A549 treated with RU486 at 1 μM for 4 hours (cell line): ENCODE results near the gene CCDC28A. TPM values are rescaled to one million over a fixed set of nuclear protein-coding genes. Genes with fewer than 3 reads are reported as not detected.

Experiments
- total RNA-seq: library from RNA; stranded (reverse); fragments of 200-300 nt; extraction: Qiagen RNA extraction; gene quantifications from 5 replicates; pipeline ENCODE4 v1.2.3, GENCODE V29; 2022; ENCODE audit warnings: low read depth

The CCDC28A gene
- total RNA-seq, result 9.3 to 13.4 TPM (median 12.3 TPM) in 5 replicates

DNA sequence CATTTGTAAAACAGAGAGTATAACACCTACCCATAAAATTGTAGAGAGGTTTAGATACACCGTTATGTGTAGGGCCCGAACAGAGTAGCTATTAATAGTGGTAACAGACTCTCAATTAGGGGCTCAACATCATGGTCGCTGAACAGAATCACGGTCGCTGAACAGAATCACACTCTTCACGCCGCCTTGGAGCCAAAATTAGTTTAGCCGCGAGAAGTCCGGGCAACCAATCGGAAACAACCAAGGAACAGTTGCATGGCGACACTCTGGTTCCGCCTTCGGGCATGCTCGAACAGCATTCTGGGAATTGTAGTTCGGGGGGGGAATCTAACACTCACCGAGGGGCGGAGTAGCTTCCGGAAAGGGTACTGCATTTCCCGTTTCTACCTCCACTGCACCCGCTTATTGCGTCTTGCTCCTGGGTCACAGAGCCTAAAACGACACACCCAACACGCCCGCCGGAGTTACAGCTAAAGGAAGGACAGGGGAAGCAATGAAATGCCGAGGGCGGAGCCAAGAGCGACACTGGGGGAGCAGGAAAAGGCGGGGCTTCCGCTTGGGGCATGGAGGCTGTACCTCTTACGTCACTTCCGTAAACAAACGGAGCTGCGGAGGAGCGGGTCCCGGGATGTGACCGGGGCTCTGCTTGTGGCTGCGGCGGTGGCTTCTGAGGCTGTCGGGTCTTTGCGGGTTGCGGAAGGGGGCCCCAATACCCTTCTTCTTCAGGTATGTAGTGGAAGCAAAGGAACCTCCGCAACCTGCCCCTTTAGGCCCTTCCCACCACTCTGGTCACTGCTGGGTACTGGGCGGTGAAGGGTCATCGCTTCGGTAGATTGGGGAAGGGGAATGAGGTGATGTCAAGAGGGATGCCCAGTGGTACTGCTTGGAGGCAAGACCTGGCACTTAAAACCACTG is at the start of gene CCDC28A:
Gene CCDC28A (plus strand): TSS at position 593 of the 915 bp plus-strand sequence. CDS start 2,352 bp downstream, outside the sequence.

DNA sequence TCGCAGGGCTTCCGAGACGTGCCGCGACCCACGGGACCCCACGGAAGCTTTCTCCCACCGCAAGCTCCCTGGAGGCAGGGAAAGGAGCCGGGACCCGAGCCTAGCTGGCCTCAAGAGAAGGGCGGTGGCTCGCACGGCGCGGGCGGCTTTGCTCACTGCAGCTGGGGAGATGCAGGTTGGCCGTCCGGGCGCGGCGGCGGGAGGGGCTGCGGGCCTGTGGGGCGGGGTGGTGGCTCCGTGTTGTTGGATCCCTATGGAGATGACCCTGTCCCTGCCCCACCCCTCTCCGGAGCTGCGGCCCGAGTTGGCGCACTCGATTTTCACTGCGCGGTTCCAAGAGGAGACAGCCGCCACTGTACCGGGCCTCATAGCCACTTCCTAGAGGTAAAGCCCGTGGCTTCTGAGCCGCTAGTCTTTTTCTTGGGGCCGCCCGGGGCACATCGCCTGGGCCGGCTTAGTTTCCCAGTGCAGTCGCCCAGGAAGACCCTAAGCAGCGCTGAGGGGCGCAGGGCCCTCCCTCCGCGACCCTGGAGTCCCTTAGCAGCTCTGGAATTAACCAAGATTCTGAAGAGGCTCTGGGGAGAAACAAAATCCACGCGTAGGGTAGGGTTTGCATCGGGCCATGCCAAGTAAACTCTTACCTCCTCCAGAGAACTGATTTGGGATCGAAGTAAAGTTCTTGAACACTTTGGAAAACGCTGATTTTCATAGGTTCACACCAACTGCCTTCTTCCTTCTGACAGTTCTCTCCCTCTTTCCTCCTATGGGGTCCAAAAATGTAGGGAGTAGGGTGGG is 22.4 kb downstream of the CCDC28A start, which contains the start of gene ECT2L:
Gene ECT2L (plus strand): TSS at position 279 of the 795 bp plus-strand sequence. CDS start 17,188 bp downstream, outside the sequence.

Other genes with a start within 250 kb of the CCDC28A start
- gene ECT2L, start 22.3 kb downstream of the CCDC28A start, total RNA-seq, result not detected in 5 replicates
- 17.8 to 23.2 TPM (median 21.3 TPM) in 5 replicates for gene REPS1, start 214.5 kb downstream of the CCDC28A start, total RNA-seq